OCI-LY7 (cell line): Measurements from ENCODE around the gene USH2A.

Experiments
- CTCF ChIP-seq: fragments of 200-600 bp; sonication (generic); conservative IDR thresholded peaks from 2 replicates; pipeline ENCODE4 v1.5.1; 2014; ENCODE audit warnings: mild to moderate bottlenecking, antibody characterized with exemption, low read length, moderate library complexity, mixed read lengths
- EZH2phosphoT487 ChIP-seq: fragments of 200-600 bp; sonication (generic); IDR thresholded peaks from 2 replicates; pipeline ENCODE4 v1.6.1; 2018; ENCODE audit warnings: low read depth, borderline replicate concordance, mild to moderate bottlenecking, mixed run types, antibody characterized with exemption, low read length, moderate library complexity, mixed read lengths

DNA sequence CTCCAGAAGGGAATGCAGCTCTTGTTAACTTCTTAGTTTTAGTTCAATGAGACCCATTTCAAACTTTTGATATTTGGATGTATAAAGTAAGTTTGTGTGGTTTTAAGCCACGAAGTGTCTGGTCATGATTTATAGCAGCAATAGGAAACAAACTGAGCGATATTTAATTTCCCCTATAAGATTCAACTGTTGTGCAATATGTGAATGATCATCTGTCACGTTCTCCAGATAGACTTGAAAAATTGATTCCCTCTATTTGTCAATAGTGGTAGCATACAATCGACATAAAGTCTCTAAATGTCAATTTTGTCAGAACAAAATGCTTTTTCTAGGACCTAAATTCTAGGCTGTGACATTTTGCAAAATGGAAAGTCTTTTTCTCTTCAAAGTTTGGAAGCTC lies 616.0 kb downstream of the USH2A start:
- TF ChIP-seq CTCF, result no peak
- TF ChIP-seq EZH2phosphoT487, result no peak
